Neural cell (in vitro differentiated cells): ENCODE measurements around the gene C1orf74. TPM values are rescaled to one million over a fixed set of nuclear protein-coding genes. Genes with fewer than 3 reads are reported as not detected.

Experiments
- H2AFZ ChIP-seq: fragments of 200-600, 300-800 bp; sonication (generic), shearing (Covaris generic); 2 replicates; pipeline ENCODE4 v1.6.0; 2014; ENCODE audit warnings: low read depth, mild to moderate bottlenecking, antibody characterized with exemption, low read length, moderate library complexity
- H3F3A ChIP-seq: fragments of 200-600 bp; shearing (Covaris generic); 2 replicates; pipeline ENCODE4 v1.6.1; 2016; ENCODE audit warnings: mild to moderate bottlenecking, moderate library complexity, mixed read lengths, antibody characterized with exemption, low read length; ENCODE audit not compliant: insufficient read depth, poor library complexity, severe bottlenecking
- H3K27ac ChIP-seq: fragments of 200-600, 300-800 bp; sonication (generic), shearing (Covaris generic); 2 replicates; pipeline ENCODE4 v1.5.1; 2014; ENCODE audit warnings: mild to moderate bottlenecking, low read length, moderate library complexity
- H3K27me3 ChIP-seq: fragments of 300-800, 200-600 bp; sonication (generic), shearing (Covaris generic); 2 replicates; pipeline ENCODE4 v1.6.0; 2014; ENCODE audit warnings: mild to moderate bottlenecking, low read depth, low read length, moderate library complexity; ENCODE audit not compliant: insufficient read depth
- H3K36me3 ChIP-seq: fragments of 300-800, 200-600 bp; sonication (generic), shearing (Covaris generic); 2 replicates; pipeline ENCODE4 v1.5.1; 2014; ENCODE audit warnings: mild to moderate bottlenecking, antibody characterized with exemption, low read length, moderate library complexity; ENCODE audit not compliant: insufficient read depth
- H3K4me2 ChIP-seq: fragments of 300-800, 200-600 bp; sonication (generic), shearing (Covaris generic); 2 replicates; pipeline ENCODE4 v1.6.0; 2014; ENCODE audit warnings: mild to moderate bottlenecking, low read length
- H3K4me3 ChIP-seq: fragments of 300-800, 200-600 bp; sonication (generic), shearing (Covaris generic); 2 replicates; pipeline ENCODE4 v1.5.1; 2014; ENCODE audit warnings: mild to moderate bottlenecking, low read length, moderate library complexity
- H3K79me2 ChIP-seq: fragments of 200-600 bp; shearing (Covaris generic); replicated peaks from 2 replicates; pipeline ENCODE4 v1.6.0; 2014; ENCODE audit warnings: mild to moderate bottlenecking, low read length, moderate library complexity; ENCODE audit not compliant: insufficient read depth
- H3K9ac ChIP-seq: fragments of 300-800, 200-600 bp; sonication (generic), shearing (Covaris generic); 2 replicates; pipeline ENCODE4 v1.6.1; 2016; ENCODE audit warnings: mild to moderate bottlenecking, low read length, mixed read lengths
- H3K9me2 ChIP-seq: fragments of 200-600 bp; shearing (Covaris generic); 2 replicates; pipeline ENCODE4 v1.6.1; 2016; ENCODE audit warnings: mild to moderate bottlenecking, low read length, mixed read lengths; ENCODE audit not compliant: insufficient read depth
- H3K9me3 ChIP-seq: fragments of 200-600, 300-800 bp; sonication (generic), shearing (Covaris generic); 2 replicates; pipeline ENCODE4 v1.6.1; 2016; ENCODE audit warnings: mild to moderate bottlenecking, mixed run types, low read length, moderate library complexity, mixed read lengths
- H4K20me1 ChIP-seq: fragments of 200-600 bp; shearing (Covaris generic); 2 replicates; pipeline ENCODE4 v1.6.1; 2016; ENCODE audit warnings: mild to moderate bottlenecking, mixed run types; ENCODE audit not compliant: insufficient read depth
- EP300 ChIP-seq: fragments of 450-650 bp; conservative IDR thresholded peaks from 2 replicates; pipeline ENCODE4 v1.6.1; 2014; ENCODE audit warnings: antibody characterized with exemption, mild to moderate bottlenecking, moderate library complexity; ENCODE audit not compliant: poor library complexity, severe bottlenecking
- EZH2 ChIP-seq: fragments of 200-600, 300-800 bp; shearing (Covaris generic), sonication (generic); IDR thresholded peaks from 2 replicates; pipeline ENCODE4 v1.6.1; 2014; ENCODE audit warnings: antibody characterized with exemption, low read length, borderline replicate concordance, mild to moderate bottlenecking; ENCODE audit not compliant: insufficient read depth, poor library complexity, severe bottlenecking
- MXI1 ChIP-seq: fragments of 450-650 bp; conservative IDR thresholded peaks from 2 replicates; pipeline ENCODE4 v1.6.1; 2014; ENCODE audit warnings: antibody characterized with exemption, mild to moderate bottlenecking; ENCODE audit not compliant: poor library complexity, severe bottlenecking
- POLR2AphosphoS5 ChIP-seq: IDR thresholded peaks from 2 replicates; pipeline ENCODE4 v1.6.1; 2012
- RAD21 ChIP-seq: fragments of 450-650 bp; conservative IDR thresholded peaks from 2 replicates; pipeline ENCODE4 v1.6.1; 2014; ENCODE audit warnings: antibody characterized with exemption, mild to moderate bottlenecking, moderate library complexity
- REST ChIP-seq: IDR thresholded peaks from 2 replicates; pipeline ENCODE4 v1.6.1; 2012; ENCODE audit warnings: borderline replicate concordance
- SMC3 ChIP-seq: fragments of 450-650 bp; conservative IDR thresholded peaks from 2 replicates; pipeline ENCODE4 v1.6.1; 2014; ENCODE audit warnings: antibody characterized with exemption, mild to moderate bottlenecking, moderate library complexity; ENCODE audit not compliant: poor library complexity
- TAF1 ChIP-seq: IDR thresholded peaks from 2 replicates; pipeline ENCODE4 v1.6.1; 2012; ENCODE audit warnings: low read depth
- polyA plus RNA-seq: library from polyadenylated mRNA; depleted of rRNA; stranded (reverse); fragments of >200 nt; gene quantifications from 2 replicates; pipeline ENCODE4 v1.2.3, GENCODE V29; 2014
- TF ChIP-seq, protein P1 (sequence below): fragments of 450-650 bp; IDR thresholded peaks from 2 replicates; pipeline ENCODE4 v1.5.1; 2014; ENCODE audit warnings: antibody characterized with exemption, mild to moderate bottlenecking, moderate library complexity; ENCODE audit not compliant: poor library complexity, severe bottlenecking

The C1orf74 gene
- polyA plus RNA-seq, 1 donor from 2014 or later, result 1.4 TPM

DNA sequence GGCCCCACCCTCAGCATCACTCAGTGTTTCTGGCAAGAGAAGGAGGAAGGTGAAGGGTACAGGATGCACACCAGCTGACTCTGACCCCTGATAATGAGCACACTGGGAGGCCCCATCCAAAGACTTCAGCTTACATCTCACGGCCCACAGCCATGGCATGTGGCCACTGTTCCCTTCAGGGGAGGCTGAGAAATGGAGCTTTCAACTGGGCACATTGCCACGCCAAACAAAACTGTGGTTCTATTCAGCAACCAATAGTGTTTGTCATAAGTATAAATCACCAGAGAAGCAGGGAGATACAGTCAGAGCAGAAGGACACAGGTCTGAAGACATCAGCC, 41.2 kb downstream of the C1orf74 start:
- H3K79me2 ChIP-seq, result no peaks in the 10 kb centered on the region
- H3K4me3 ChIP-seq, result no peak overlapping the region
- H3F3A ChIP-seq, result no peaks in the 10 kb centered on the region
- TF ChIP-seq, protein P1, sequence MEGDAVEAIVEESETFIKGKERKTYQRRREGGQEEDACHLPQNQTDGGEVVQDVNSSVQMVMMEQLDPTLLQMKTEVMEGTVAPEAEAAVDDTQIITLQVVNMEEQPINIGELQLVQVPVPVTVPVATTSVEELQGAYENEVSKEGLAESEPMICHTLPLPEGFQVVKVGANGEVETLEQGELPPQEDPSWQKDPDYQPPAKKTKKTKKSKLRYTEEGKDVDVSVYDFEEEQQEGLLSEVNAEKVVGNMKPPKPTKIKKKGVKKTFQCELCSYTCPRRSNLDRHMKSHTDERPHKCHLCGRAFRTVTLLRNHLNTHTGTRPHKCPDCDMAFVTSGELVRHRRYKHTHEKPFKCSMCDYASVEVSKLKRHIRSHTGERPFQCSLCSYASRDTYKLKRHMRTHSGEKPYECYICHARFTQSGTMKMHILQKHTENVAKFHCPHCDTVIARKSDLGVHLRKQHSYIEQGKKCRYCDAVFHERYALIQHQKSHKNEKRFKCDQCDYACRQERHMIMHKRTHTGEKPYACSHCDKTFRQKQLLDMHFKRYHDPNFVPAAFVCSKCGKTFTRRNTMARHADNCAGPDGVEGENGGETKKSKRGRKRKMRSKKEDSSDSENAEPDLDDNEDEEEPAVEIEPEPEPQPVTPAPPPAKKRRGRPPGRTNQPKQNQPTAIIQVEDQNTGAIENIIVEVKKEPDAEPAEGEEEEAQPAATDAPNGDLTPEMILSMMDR, result no peak
- no peak for TF ChIP-seq EZH2
- TF ChIP-seq REST, result no peak
- TF ChIP-seq TAF1, result no peak
- TF ChIP-seq SMC3, result no peak
- no peak for TF ChIP-seq RAD21
- TF ChIP-seq POLR2AphosphoS5, result no peak
- no peak for TF ChIP-seq EP300
- no peak for TF ChIP-seq MXI1
- no peaks in the 10 kb centered on the region for H3K9me3 ChIP-seq
- H2AFZ ChIP-seq, result no peak overlapping the region
- no peaks in the 10 kb centered on the region for H3K27me3 ChIP-seq
- no peak overlapping the region for H3K9ac ChIP-seq
- H3K9me2 ChIP-seq, result no peaks in the 10 kb centered on the region
- H3K4me2 ChIP-seq, result no peak overlapping the region
- H4K20me1 ChIP-seq, result no peaks in the 10 kb centered on the region
- no peaks in the 10 kb centered on the region for H3K36me3 ChIP-seq
- H3K27ac ChIP-seq, result no peak overlapping the region

DNA sequence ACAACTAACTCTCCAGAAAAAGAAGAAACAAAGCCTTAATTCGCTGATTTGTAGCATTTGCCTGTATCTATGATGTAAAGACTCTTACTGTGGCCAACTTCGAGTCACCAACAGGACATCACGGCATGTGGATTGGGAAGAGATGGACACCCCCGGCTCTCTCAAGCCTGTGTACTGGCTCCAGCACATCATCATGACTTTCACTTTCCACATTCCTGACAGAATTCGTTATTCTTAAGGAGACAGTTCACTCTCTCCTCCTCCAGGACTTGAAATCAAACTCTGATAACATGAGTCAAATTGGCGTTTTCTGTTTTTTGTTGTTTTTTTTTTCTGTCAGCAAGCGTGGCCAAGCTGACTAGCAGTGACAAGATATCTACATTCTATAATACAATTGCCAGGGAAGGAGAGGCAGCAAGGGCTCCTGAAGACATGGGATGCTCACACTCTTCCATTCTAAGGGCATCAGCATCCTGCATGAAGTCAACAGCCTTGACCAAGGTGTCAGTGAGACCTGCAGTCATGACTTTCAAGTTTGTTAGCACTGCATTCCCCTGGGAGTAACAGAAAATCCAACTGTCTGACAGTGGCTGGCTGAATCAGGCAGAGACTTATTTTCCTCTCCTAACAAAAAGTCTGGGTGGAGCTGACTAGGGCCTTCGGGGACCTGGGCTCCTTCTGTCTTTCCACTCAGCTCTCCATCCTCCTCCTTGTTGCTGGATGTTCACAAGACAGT, 41.8 kb downstream of the C1orf74 start:
- H2AFZ ChIP-seq, result no peak overlapping the region
- no peak for TF ChIP-seq EP300
- no peak for TF ChIP-seq SMC3
- TF ChIP-seq MXI1, result no peak
- TF ChIP-seq REST, result no peak
- no peak for TF ChIP-seq TAF1
- no peak for TF ChIP-seq EZH2
- no peak for TF ChIP-seq POLR2AphosphoS5
- no peak overlapping the region for H3K9ac ChIP-seq
- no peaks in the 10 kb centered on the region for H3K36me3 ChIP-seq
- no peaks in the 10 kb centered on the region for H3K79me2 ChIP-seq
- H3K4me3 ChIP-seq, result no peak overlapping the region
- H4K20me1 ChIP-seq, result no peaks in the 10 kb centered on the region
- H3K9me3 ChIP-seq, result no peaks in the 10 kb centered on the region
- no peaks in the 10 kb centered on the region for H3K27me3 ChIP-seq
- no peaks in the 10 kb centered on the region for H3F3A ChIP-seq
- H3K4me2 ChIP-seq, result no peak overlapping the region
- H3K27ac ChIP-seq, result no peak overlapping the region
- no peaks in the 10 kb centered on the region for H3K9me2 ChIP-seq
